Stimulated activated CD4-positive, alpha-beta T cell treated with anti-CD3 and anti-CD28 coated beads, TNF-alpha, amount 100 ng/mL, for 24 hours (primary cell): Measurements from ENCODE around the gene ARF1.

Experiments
- DNase-seq, 3 experiments: peaks; one replicate each; pipeline ENCODE4 v3.0.0-alpha.2; 2020; ENCODE audit warnings: low read depth in 3 of 3

ARF1 gene

DNA sequence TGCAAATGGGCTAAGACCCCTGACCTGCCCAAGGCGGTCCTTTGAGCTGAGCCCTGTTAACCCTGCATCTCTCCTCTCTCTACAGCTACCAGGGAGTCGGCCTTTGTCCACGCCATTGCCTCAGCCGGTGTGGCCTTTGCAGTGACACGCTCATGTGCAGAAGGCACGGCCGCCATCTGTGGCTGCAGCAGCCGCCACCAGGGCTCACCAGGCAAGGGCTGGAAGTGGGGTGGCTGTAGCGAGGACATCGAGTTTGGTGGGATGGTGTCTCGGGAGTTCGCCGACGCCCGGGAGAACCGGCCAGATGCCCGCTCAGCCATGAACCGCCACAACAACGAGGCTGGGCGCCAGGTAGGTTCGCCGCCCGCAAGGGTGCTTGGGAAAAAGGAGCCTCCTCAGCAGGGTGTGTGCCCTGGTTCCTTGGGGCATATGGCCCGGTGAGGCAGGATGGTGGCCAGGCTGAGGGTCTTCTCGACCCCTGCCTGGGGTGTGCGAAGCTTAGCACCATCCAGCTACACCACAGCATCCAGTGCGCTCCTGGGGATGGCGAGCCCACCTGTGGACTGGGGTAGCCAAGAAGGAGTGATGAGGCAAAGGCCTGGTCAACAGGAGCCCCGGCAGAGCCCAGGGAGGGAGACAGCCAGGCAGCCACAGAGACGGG lies 31.8 kb upstream of the ARF1 start:
- no peak for DNase-seq

DNA sequence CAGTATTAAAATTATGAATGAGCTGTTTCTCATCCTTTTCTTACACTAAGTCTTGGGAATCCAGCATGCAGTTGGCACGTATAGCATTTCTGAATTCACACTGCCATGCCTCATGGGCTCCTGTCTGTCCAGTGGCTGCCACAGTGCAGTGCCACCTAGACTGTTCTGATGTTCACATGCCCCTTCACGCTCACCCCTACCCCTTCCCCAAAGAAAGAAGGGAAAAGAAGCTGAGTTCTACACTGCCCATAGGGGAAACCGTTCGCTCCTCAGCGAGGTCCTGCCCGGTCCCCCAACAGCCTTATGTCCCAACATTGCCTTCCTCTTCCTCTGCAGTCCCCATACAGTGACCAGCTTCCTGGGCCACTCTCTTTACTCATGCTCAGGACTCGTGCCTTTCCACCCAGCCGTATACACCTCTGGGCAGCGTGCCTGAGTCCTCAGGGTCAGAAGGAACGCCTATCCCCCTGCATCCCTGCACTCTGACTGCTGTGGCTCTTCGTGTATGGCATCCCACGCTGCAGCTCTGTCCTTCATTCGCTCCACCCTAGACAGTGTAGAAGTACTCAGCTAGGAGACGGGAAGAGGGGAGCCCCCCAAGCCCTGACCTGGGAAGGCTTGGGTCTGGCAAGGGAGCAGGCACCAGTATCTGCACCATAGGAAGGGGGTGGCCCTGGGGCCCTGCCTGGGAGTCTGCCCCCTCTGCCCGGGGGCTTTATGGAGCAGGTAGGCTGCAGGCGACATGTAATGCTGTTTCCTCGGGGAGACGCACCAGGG lies 24.1 kb upstream of the ARF1 start:
- no peak for DNase-seq

DNA sequence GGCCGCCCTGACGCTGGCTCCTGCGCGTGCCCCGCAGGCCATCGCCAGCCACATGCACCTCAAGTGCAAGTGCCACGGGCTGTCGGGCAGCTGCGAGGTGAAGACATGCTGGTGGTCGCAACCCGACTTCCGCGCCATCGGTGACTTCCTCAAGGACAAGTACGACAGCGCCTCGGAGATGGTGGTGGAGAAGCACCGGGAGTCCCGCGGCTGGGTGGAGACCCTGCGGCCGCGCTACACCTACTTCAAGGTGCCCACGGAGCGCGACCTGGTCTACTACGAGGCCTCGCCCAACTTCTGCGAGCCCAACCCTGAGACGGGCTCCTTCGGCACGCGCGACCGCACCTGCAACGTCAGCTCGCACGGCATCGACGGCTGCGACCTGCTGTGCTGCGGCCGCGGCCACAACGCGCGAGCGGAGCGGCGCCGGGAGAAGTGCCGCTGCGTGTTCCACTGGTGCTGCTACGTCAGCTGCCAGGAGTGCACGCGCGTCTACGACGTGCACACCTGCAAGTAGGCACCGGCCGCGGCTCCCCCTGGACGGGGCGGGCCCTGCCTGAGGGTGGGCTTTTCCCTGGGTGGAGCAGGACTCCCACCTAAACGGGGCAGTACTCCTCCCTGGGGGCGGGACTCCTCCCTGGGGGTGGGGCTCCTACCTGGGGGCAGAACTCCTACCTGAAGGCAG lies 23.4 kb upstream of the ARF1 start:
- peak in 1 of 3 experiments; percentile 31 for DNase-seq

DNA sequence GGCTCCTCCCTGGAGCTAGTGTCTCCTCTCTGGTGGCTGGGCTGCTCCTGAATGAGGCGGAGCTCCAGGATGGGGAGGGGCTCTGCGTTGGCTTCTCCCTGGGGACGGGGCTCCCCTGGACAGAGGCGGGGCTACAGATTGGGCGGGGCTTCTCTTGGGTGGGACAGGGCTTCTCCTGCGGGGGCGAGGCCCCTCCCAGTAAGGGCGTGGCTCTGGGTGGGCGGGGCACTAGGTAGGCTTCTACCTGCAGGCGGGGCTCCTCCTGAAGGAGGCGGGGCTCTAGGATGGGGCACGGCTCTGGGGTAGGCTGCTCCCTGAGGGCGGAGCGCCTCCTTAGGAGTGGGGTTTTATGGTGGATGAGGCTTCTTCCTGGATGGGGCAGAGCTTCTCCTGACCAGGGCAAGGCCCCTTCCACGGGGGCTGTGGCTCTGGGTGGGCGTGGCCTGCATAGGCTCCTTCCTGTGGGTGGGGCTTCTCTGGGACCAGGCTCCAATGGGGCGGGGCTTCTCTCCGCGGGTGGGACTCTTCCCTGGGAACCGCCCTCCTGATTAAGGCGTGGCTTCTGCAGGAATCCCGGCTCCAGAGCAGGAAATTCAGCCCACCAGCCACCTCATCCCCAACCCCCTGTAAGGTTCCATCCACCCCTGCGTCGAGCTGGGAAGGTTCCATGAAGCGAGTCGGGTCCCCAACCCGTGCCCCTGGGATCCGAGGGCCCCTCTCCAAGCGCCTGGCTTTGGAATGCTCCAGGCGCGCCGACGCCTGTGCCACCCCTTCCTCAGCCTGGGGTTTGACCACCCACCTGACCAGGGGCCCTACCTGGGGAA lies 22.7 kb upstream of the ARF1 start:
- DNase-seq: peak in 1 of 3 experiments; percentile 75

DNA sequence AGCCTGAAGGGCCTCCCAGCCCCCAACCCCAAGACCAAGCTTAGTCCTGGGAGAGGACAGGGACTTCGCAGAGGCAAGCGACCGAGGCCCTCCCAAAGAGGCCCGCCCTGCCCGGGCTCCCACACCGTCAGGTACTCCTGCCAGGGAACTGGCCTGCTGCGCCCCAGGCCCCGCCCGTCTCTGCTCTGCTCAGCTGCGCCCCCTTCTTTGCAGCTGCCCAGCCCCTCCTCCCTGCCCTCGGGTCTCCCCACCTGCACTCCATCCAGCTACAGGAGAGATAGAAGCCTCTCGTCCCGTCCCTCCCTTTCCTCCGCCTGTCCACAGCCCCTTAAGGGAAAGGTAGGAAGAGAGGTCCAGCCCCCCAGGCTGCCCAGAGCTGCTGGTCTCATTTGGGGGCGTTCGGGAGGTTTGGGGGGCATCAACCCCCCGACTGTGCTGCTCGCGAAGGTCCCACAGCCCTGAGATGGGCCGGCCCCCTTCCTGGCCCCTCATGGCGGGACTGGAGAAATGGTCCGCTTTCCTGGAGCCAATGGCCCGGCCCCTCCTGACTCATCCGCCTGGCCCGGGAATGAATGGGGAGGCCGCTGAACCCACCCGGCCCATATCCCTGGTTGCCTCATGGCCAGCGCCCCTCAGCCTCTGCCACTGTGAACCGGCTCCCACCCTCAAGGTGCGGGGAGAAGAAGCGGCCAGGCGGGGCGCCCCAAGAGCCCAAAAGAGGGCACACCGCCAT lies 21.9 kb upstream of the ARF1 start:
- no peak for DNase-seq

DNA sequence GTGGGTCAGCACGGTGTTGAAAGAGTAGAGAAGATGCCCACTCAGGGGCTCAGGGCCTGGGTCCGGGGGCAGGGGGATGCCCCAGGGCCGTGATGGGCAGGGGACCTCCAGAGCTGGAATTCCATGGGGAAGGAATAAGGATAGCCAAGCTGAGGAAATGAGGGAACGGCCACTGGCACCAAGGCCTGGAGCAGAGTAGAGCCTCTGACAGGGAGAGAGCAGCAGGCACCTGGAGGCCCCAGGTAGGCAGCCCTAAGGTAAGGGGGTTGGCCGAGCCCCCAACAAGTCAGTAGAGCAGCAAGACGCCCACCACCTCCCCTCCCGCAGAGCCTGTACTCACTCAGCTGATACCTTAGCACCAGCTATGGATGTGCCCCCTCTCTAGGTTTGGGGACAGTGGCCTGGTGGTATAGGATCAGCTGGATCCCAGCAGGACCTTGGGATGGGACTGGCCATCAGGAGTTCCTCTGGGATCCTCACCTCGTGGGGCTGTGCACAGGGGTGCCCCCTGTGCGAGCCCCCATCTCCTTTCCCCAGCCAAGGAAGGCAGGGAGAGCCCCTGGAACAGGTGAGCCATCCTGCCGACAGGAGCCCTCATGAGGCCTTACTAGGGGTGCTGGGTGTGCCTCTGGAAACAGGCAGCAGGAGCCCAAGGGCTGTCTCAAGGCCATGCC lies 21.0 kb upstream of the ARF1 start:
- DNase-seq: no peak

DNA sequence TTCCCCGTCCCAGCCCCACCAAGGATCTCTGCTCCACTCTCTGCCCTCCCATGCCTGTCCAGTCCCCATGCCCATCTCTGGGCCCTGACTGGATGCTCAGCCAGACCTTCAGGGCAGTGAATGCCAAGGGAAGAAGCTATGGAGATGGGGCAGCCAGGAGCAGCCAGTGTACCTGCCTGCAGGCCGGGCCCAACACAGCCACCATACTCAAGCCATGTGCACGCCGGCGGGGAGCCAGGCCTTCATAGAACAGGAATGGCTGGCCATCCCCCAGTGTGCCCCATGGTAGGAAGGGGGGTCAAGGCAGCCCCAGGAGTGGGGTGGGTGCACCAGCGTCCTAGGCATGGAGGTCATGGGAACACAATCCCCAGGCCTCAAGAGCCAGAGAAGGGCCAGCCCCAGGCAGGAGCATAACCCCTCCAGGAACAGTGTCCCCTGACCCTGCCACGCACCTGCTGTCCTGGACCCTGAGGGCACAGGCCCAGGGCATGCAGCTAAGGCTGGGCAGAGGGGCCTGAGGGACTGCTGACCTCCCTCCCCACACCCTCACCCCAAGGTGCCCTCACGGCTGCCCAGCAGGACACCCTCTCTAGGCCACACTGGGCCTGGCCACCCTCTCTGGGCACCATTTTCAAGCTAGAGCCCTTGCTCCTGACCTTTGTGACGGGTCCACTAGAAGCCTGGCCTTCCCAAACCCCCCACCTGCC lies 20.3 kb upstream of the ARF1 start:
- DNase-seq: no peak

DNA sequence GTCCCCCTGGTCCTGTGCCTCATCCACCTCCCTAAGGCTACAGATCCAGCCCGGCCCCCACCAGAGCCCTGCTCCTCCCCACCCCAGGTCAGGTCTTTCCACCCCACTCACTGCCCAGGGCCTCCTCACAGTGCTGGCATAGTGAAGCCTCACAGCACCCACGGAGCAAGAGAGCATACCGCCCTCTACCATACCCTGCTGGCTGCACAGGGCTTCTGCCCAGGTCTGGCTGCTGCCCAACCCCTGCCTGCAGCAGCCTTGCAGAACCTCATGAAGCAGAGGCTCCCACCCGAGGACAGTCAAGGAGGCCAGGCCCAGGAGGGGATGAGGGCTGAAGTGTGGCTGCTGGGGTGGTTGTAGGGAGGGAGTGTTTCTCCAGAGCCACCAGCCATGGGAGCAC lies 19.7 kb upstream of the ARF1 start:
- DNase-seq: no peak

DNA sequence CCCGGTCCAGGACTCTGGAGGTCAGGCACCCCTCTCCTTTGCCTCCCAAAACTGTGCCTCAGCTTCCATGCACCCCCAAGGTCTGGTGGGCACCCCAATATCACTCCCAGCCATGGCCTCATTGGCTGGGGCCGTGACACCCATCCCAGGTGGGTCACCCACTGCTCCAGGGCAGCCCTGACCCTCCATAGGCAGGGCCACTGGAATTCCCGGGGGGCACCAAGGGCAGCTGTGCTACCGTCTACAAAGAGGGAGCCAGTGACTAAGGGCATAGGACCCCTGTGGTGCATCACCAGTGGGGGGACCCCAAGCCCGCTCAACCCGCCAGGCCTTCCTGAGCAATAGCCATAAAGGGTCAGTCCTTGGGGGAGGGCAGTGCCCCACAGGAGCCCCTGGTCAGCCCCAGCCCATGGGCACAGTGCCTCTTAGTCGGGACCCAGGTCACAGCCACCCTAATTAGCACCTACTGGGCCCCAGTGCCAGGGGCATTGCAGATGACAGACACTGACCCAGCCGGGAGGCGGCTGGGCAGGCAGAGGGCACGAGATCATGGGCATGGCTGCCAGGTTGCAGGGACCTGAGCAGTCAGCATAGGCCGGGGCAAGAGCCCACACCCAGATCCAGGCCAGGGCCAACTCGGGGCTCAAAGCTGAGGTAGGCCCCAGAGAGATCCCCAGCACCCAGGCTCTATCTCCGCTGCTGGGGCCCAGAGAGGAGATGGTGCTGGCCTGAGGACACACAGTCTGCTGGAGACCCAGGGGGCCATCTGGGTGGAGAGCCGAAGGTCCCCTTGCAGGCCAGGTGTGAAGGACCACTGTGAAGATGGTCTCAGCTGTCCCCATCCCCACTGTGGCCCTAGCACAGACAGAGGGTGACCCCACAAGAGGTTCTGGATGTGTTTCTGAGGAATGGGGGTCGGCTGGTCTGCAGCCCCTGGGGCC lies 19.0 kb upstream of the ARF1 start:
- no peak for DNase-seq

DNA sequence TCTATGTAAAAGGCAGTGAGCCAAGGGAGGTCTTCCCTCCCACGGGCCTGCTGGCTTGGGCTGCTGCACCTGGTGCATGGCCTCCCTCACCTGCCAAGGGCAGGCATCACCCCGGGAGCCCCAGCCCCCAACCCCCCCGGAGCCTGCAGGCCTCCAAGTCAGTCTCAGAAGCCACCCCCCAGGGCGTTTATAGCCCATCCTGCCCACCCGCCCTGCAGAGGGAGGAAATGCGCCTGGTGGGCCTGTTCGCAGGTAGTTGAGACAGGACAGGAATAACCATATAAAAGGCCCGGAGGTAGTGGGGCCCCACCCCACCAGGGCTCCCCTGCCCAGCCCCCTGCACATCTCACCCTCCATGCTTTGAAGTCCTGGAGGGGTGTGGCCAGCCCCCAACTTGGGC lies 18.2 kb upstream of the ARF1 start:
- DNase-seq: no peak

DNA sequence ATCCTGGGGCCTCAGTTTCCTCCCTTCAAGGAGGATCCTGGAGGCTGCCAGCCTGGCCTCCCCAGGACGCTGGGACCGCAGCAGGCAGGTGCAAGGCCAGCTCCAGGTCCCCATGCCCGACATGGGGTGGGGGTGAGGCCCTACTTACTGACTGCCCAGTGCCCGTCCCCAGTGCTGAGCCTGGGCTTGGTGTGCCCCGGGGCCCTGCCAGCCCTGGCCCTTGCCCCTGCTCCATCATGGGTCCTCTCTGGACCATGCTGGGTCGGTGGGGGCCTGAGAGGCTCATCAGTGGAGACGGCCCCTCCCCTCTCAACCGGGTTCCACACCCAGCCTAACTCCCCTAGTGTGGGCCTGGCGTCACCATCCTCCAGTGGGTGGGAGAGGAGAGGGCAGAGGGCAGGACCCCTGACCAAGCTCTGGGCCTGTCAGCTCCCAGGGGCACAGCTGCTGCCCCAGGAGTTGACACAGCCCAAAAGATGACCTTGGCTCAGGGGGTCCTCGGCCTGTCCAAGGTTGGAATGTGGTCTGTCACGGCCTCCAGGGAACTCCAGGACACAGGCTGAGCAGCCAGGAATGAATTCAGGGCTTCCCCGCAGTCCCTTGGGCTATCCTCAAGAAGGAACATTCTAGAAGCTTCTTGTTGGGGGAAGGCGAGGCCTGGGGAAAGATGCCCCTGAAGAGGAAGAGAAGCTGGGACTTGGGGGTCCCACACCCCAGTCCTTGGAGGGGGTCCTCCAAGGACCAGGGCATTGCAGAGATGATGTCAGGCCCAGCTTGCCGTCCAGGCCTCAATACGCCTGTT lies 17.6 kb upstream of the ARF1 start:
- no peak for DNase-seq

DNA sequence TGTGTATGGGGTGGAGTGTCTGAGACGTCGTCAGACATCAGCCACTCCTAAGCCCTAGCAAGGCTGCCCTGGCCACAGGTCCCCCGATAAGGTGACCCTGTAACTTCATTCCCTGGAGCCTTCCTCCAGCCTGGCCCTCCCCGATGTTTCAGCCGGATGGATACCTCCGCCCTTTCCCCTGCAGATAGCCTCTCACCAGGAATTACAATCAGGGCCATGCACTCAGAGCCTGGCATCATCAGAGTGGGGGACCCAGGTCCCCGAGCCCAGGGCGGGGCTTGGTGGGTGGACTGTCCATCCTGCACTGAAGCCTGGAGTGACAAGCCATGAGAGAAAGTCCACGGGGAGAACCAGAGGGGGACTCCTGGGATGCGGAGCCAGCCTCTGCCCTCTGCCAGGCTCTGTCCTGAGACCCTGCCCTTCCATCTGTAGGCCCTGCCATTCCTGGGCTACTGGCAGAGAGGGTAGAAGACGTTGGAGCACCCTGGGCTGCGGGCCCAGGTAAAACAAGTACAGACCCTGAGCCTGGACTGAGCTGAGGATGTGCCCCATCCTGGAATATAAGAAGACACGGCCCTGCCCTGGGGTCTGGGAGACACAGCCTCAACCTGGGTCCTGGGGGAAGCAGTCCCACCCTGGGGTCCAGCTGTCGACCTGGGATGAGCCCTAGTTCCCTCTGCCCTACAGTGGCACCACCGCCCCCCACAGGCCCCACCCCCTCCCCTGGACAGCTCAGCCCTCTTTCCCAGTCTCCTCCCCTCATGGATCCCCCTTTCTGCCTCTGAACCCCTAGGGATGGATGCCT lies 16.8 kb upstream of the ARF1 start:
- no peak for DNase-seq

DNA sequence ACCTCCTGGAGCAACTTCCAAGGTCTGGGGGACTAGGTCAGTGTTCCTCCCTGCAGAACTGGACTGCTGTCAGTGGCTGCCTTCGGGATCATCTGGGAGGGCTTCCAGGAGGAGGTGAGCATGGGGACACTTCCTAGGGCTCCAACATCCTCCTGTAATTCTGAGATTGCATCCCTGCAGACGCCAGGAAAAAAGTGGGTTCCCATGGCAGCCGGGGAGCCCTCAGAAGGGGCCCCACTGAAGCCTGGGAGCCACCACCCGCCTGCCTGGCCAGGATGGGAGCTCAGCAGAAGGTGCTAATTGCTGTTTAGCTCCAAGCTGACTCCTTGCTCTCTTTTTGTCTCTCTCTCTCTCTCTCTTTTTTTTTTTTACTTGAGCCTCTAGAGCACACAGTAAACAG lies 16.1 kb upstream of the ARF1 start:
- DNase-seq: no peak

DNA sequence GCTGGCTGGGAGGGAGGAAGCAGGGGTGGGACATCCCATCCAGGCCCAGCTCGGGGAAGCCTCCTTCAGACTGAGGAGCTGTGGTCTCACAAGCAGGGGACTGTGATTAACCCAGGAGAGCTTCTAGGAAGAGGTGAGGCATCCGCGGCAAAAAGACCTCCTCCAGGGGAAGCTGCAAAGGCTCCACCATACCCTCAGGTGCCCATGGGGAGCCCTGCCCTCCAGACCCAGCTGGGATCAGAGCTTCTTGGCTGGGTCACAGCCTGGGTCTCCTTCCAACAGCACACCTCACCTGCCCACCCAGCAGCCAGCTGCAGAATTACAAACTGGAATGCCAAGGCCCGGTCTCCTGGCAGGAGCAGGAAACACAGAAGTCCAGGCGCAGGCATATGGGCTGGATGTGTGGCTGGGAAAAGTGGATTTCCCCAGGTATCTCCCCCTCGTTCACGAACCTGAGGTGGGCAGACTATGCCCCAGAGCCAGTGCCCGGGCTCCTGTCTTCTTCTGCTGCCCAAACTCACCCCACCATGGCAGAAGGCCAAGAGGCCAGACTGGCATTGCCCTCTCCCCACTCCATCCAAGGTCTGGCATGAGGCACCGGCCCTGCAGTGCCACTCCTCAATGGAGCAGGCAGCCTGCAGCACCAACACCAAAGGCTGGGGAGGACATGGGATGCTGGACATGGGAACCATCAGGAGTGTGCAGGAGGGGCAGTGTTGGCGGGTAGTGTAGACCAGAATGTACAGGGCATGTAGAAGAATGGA lies 15.4 kb upstream of the ARF1 start:
- DNase-seq: no peak

DNA sequence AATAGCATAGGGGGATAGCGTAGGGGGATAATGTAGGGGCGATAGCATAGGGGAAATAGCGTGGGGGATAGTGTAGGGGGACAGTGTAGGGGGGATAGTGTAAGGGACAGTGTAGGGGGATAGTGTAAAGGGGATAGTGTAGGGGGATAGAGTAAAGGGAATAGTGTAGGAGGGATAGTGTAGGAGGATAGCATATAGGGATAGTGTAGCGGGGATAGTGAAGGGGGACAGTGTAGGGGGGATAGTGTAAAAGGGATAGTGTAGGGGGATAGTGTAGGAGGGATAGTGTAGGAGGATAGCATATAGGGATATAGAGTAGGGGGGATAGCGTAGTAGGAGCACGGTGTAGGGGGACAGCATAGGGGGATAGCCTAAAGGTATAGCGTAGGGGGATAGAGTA lies 14.1 kb upstream of the ARF1 start:
- DNase-seq: no peak

DNA sequence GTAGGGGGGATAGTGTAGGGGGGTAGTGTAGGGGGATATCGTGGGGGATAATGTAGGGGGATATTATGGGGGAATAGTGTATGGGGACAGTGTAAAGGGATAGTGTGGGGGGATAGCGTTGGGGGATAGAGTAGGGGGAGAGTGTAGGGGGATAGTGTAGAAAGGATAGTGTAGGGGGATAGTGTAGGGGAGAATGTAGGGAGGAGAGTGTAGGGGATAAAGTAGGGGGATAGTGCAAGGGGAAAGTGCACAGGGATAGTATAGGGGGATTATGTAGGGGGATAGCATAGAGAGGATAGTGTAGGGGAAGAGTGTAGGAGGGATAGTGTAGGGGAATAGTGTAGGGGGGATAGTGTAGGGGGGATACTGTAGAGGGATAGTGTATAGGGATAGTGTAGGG lies 12.3 kb upstream of the ARF1 start:
- no peak for DNase-seq

DNA sequence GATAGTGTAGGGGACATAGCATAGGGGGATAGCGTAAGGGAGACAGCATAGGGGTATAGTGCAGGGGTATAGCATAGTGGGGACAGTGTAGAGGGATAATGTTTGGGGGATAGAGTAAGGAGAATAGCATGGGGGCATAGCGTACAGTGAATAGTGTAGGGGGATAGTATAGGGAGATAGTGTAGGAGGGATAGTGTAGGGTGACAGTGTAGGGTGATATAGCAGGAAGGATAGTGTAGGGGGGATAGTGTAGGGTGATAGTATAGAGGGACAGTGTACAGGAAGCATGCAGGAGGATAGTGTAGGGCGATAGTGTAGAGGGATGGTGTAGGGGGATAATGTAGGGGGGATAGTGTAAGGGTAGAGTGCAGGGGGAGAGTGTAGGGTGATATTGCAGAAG lies 11.7 kb upstream of the ARF1 start:
- DNase-seq: no peak
